Spleen (tissue), 7 donors: Measurements from ENCODE around the gene SPTBN5.

Experiments
- POLR2A ChIP-seq, 3 donors: fragments of 450-650 bp; IDR thresholded peaks; one replicate each; pipeline ENCODE4 v1.5.1; 2017; ENCODE audit warnings: antibody characterized with exemption in 3 of 3, mild to moderate bottlenecking in 1 of 3
- TF ChIP-seq, protein P1 (sequence below), 11 experiments: fragments of 200-600 bp in 7 of 11; fragments of 450-650 bp in 4 of 11; sonication (generic) in 4 of 11; IDR thresholded peaks in 8 of 11; conservative IDR thresholded peaks in 3 of 11; 1 replicate in 7 of 11; 2 replicates in 4 of 11; pipeline versions ENCODE4 v1.4.0 to v1.8.0; 2016 to 2021; ENCODE audit warnings: antibody characterized with exemption in 11 of 11, inconsistent platforms in 4 of 11, mild to moderate bottlenecking in 1 of 11
- donor health status: DM: no; HTN: no; CAD: no; lungs with moderate emphysema.
- donor health status: DM: no; HTN: no; CAD: no.
- donor health status: DM: no; HTN: no; CAD: no.

DNA sequence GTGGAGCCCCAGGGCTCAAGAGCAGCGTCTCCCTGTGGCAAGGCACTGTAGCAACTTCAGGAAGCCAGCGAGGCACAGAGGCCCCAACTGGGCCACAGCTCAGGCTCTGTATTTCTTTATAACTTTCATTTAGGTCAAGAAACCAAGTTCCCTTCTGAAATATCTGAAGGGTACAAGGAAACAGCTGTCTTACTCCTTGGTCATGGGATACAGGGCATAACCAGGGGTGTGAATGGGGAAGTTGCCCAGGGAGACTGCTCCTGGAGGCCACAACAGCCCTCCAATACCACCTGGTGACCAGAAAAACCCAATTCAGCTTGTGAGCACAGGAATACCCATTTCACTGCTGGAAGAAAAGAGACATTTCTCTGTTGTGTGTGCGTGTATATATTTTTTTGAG is 13.3 kb upstream of the SPTBN5 start:
- TF ChIP-seq, protein P1, sequence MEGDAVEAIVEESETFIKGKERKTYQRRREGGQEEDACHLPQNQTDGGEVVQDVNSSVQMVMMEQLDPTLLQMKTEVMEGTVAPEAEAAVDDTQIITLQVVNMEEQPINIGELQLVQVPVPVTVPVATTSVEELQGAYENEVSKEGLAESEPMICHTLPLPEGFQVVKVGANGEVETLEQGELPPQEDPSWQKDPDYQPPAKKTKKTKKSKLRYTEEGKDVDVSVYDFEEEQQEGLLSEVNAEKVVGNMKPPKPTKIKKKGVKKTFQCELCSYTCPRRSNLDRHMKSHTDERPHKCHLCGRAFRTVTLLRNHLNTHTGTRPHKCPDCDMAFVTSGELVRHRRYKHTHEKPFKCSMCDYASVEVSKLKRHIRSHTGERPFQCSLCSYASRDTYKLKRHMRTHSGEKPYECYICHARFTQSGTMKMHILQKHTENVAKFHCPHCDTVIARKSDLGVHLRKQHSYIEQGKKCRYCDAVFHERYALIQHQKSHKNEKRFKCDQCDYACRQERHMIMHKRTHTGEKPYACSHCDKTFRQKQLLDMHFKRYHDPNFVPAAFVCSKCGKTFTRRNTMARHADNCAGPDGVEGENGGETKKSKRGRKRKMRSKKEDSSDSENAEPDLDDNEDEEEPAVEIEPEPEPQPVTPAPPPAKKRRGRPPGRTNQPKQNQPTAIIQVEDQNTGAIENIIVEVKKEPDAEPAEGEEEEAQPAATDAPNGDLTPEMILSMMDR (IDR thresholded peaks at IDR 0.05 in 8 of 11, conservative IDR thresholded peaks at IDR 0.05 in 3 of 11) = no peak
- TF ChIP-seq POLR2A (IDR thresholded peaks at IDR 0.05) = no peak
